ENCODE data around the gene CACNB4.
"Not testable (repeated sequence)": the region's sequence is repeated elsewhere in the genome, so short reads cannot be mapped to it uniquely, and the experiment has no call there.

The CACNB4 gene

DNA sequence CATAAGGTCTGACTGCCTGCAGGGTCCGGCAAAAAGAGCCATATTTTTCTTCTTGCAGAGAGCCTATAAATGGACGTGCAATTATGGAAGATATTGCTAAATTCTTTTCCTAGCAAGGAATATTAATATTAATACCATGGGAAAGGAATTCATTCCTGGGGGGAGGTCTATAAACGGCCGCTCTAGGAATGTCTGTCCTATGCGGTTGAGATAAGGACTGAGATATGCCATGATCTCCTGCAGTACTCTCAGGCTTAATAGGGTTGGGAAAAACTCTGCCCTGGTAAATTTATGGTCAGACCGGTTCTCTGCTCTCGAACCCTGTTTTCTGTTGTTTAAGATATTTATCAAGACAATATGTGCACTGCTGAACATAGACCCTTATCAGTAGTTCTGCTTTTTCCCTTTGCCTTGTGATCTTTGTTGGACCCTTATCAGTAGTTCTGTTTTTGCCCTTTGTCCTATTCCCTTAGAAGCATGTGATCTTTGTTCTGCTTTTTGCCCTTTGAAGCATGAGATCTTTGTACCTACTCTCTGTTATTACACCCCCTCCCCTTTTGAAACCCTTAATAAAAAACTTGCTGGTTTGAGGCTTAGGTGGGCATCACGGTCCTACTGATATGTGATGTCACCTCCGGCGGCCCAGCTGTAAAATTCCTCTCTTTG is 156.2 kb downstream of the CACNB4 start:
- DNase-seq (ENCODE audit: low spot score), result not testable (repeated sequence)

DNA sequence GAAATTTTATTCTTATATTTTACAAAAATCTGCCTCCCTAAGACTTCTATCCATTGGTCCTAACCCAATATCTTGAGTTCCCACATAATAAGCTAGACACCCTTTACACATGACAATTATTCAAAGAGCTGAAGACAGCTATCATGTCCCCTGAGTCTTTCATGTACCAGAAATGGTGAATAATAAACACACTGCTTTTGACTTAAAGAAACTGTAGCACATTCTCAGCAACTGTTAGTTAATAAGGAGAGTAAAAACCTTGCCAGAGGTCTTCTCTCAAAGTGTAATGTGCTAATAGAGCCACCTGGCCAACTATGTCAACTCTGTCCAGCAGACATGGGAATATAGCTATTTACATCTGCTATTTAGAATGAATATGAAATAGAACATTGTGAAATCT is 160.9 kb downstream of the CACNB4 start:
- DNase-seq (ENCODE audit: low spot score), result no peak

DNA sequence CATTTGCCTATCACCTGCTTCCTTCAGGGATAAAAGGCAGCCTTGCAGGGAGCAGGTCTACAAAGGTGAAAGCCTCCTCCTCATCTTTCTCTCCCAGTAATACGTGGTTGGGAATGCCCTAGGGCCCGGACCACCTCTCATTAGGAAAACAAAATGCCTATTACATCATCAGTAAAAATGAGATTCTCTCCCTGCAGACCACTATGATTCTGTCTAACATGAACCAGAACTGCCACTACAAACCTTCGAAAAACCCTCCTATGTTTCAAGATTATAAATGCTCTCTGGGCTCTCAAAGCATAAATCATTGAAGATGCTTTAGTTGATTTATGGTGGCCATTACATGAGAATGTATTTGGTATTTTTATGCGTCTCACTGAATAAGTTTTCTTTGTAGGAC is 162.2 kb downstream of the CACNB4 start:
- no peak for DNase-seq (ENCODE audit: low spot score)

- DNase-seq (ENCODE audit: low spot score), result no peak
Observed at GRCh38 chr2:151933266-151933804, 165.5 kb downstream of the CACNB4 start.

GRCh38 chr2:151931756-151932155 is 167.1 kb downstream of the CACNB4 start:
- DNase-seq (ENCODE audit: low spot score), result no peak

DNA sequence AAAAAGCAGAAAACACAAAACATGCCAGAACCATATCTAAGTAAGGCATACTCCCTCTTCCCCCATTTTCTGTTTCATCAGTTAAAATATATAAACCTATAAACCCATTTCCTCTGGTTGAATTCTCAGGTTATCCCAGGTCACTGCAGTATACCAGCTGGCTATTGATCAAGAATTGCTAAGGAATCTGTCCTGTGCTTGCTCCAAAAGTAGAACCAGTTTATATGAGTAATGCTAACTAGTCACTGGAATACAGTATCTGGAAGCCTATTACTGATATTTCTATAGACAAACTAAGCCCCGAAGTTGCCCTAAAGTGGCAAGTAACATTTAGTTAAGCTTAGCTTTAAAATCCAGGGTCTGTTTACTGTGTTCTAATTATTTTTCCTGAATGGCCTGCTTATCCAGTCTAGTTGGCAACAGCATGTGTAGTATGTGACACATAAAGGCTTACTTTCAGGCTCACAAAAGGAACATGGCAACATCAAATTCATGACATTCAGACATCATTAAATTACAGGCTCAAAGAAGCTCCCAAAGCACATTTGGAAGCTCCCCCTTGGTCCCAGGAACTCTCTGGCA is 167.7 kb downstream of the CACNB4 start:
- DNase-seq (ENCODE audit: low spot score), result no peak

DNA sequence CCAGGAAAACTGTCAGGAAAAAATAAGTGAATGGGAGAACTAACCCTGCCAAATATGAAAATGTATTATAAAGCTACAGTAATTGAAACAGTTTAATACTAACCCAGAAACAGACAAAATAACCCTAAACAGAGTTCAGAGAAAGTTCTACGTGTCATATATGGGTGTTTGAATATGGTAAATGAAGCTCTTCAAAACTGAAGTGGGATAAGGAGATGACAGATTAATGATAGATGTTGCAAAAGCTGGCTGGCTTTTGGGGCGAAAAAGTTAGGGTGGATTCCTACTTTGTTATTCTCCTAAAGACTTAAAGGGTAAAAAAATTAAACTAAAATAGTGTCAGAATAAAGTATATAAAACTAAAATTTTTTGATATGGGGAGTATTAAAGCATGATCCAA is 168.8 kb downstream of the CACNB4 start:
- no peak for DNase-seq (ENCODE audit: low spot score)

GRCh38 chr2:151928380-151928779 is 170.5 kb downstream of the CACNB4 start:
- DNase-seq (ENCODE audit: low spot score), result no peak

GRCh38 chr2:151927501-151928221 is 171.2 kb downstream of the CACNB4 start:
- no peak for DNase-seq (ENCODE audit: low spot score)

- no peak for DNase-seq (ENCODE audit: low spot score)
Observed at GRCh38 chr2:151922845-151923666, 175.8 kb downstream of the CACNB4 start.

- no peak for DNase-seq (ENCODE audit: low spot score)
Observed at GRCh38 chr2:151919786-151920185, 179.1 kb downstream of the CACNB4 start.

DNA sequence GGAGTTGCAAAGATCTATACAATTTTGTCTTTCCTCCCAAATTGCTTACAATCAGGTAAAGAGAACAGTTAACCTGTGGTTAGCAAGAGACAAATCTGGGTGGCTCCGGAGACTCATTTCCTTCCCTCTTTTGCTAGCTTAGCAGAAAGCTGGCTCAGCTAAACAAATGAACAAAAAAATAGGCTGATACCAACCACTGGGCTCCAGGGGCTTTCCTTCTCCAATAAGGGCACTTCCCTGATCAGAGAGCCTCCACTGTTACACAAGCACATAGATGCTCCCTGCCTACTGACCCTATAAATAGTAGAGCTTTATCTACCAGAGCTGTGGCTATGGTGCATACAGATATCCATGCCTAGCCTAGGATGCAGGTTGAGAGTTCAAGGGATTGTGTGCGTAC is 180.5 kb downstream of the CACNB4 start:
- DNase-seq (ENCODE audit: low spot score), result no peak

GRCh38 chr2:151916632-151917031 is 182.2 kb downstream of the CACNB4 start:
- DNase-seq (ENCODE audit: low spot score), result no peak

GRCh38 chr2:151915629-151916025 is 183.2 kb downstream of the CACNB4 start:
- not testable (repeated sequence) for DNase-seq (ENCODE audit: low spot score)

- no peak for DNase-seq (ENCODE audit: low spot score)
Observed at GRCh38 chr2:151914989-151915628, 183.7 kb downstream of the CACNB4 start.

DNA sequence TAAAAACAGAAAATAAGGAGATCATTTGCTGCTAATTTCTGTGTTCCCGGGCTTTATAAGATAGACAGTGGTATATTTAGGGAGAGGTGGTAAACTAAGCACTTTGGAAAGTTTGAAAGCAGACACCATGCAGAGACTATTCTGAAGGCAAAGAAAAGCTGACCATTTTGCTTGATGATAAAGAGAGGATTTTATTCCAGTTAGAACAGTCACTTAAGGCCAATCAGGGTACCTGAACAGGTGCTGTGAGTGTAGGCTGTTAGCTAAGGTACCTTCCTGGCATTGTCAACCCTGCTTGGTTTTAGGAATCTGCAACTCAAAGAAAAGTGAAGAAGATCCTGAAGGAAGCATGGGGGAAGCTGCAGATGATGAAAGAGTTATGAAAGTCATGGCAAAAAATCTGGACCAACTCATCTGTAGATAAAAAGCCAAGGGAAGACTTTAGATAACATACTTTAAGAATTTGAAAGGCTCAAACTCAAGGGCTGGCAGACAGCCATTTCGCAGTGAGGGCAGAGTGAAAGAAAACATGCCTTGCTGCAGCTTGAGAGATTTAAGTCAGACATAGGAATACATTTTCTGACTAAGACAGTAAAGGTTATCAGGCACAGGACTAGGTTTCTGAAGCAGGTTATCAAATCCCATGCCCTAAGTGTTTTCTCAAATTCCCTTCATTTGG is 190.5 kb downstream of the CACNB4 start:
- no peak for DNase-seq (ENCODE audit: low spot score)

DNA sequence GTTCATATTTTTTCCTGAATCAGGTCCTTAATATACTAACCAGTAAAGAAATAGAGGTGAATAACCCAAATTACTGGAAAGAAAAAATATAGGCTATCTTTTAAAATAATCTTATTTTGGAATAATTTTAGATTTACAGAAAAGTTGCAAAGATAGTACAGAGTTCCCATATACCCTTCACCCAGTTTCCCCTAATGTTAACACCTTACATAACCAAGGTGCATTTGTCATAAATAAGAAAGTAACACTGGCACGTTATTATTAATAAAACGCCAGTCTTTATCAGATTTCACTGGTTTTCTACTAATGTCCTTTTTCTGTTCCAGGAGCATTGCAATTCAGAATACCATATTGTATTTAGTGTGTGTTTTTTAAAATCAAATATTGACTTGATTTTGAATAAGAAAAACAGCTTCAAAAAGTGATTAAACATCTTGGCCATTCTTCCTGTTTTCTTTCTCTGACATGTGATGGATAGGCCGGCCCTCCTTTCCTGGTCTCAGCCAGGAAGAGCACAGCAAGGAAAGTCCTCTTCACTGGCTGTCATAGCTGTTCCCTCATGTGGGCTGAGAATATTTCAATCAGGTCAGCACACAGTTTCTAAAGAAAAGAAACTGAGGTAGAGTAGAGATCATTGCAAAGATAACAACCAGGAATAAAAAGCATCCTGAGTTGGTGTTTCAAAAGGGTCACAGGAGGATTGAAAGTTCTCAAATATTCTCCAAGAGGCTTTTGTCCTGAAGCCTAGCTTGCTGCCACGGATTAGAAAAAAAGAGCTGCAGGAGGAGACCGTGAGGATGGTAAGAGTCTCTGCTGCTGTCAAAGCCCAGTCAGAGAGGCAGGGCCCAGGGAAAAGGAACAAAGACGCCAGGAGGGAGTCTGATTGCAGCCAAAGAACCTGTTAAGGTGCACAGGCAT is 191.3 kb downstream of the CACNB4 start:
- DNase-seq (ENCODE audit: low spot score), result no peak

GRCh38 chr2:151906633-151906998 is 192.2 kb downstream of the CACNB4 start:
- DNase-seq (ENCODE audit: low spot score), result peak; percentile 8

GRCh38 chr2:151905963-151906632 is 192.7 kb downstream of the CACNB4 start:
- no peak for DNase-seq (ENCODE audit: low spot score)

- DNase-seq (ENCODE audit: low spot score), result no peak
Observed at GRCh38 chr2:151904807-151905206, 194.0 kb downstream of the CACNB4 start.

All from RKO (cell line).